Ishikawa (cell line): ENCODE measurements around the gene TTLL12.

Experiments used
- CEBPB ChIP-seq: IDR thresholded peaks from 2 replicates; pipeline ENCODE4 v1.6.1; 2012
- CREB1 ChIP-seq: IDR thresholded peaks from 2 replicates; pipeline ENCODE4 v1.6.1; 2012; ENCODE audit warnings: low read depth
- EP300 ChIP-seq: IDR thresholded peaks from 2 replicates; pipeline ENCODE4 v1.6.1; 2012; ENCODE audit warnings: borderline replicate concordance
- NFIC ChIP-seq: IDR thresholded peaks from 2 replicates; pipeline ENCODE4 v1.6.1; 2012
- RAD21 ChIP-seq: IDR thresholded peaks from 2 replicates; pipeline ENCODE4 v1.6.1; 2012; ENCODE audit warnings: low read depth
- TAF1 ChIP-seq: IDR thresholded peaks from 2 replicates; pipeline ENCODE4 v1.6.1; 2012; ENCODE audit warnings: low read depth, mild to moderate bottlenecking
- TCF12 ChIP-seq: IDR thresholded peaks from 2 replicates; pipeline ENCODE4 v1.6.1; 2012; ENCODE audit warnings: low read depth
- TEAD4 ChIP-seq: IDR thresholded peaks from 2 replicates; pipeline ENCODE4 v1.6.1; 2012
- YY1 ChIP-seq: IDR thresholded peaks from 2 replicates; pipeline ENCODE4 v1.6.1; 2012; ENCODE audit warnings: low read depth
- TF ChIP-seq, protein P1 (sequence below): IDR thresholded peaks from 2 replicates; pipeline ENCODE4 v1.6.1; 2012
- TF ChIP-seq, protein P2 (sequence below): IDR thresholded peaks from 2 replicates; pipeline ENCODE4 v1.6.1; 2012; ENCODE audit warnings: low read depth, mild to moderate bottlenecking
- TF ChIP-seq, protein P3 (sequence below): IDR thresholded peaks from 2 replicates; pipeline ENCODE4 v1.6.1; 2012

DNA sequence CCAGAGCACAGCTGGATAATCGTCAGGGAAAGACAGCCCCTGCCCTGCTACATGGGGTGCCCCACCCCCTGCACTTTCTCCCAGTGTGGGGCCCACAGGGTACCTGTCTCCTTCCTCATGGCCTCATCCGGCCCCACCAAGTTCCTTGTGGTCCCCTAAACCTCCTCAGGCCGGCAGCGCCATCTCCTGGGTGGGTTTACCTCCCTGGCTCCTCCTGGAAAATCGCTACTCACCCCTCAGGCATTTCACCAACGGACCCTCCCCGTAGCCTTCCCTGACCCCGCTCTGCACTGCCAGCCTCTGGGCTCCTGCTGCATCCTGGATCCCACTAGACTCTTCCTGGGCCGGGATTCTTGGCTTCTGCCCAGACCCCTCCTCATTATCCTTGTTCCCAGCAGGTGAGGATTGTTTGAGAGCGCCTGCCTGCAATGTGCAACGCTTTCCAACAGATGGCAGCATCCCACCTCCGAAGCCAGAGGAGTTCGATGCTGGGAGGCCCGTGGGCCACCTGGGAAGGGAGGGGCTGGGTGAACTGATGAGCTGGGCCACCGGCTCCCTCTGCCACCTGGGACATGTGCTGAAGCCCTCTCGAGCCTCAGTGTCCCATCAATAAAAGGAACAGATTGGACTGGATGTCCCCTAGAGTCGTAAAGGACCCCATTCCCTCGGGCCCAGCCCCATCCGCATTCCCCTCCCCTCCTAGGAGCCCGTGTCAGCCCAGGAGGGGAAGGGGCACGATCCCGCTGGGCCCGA lies 44.2 kb upstream of the TTLL12 start:
- no peak for TF ChIP-seq TAF1
- no peak for TF ChIP-seq EP300
- TF ChIP-seq, protein P1, sequence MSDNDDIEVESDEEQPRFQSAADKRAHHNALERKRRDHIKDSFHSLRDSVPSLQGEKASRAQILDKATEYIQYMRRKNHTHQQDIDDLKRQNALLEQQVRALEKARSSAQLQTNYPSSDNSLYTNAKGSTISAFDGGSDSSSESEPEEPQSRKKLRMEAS, result no peak
- no peak for TF ChIP-seq YY1
- TF ChIP-seq, protein P2, sequence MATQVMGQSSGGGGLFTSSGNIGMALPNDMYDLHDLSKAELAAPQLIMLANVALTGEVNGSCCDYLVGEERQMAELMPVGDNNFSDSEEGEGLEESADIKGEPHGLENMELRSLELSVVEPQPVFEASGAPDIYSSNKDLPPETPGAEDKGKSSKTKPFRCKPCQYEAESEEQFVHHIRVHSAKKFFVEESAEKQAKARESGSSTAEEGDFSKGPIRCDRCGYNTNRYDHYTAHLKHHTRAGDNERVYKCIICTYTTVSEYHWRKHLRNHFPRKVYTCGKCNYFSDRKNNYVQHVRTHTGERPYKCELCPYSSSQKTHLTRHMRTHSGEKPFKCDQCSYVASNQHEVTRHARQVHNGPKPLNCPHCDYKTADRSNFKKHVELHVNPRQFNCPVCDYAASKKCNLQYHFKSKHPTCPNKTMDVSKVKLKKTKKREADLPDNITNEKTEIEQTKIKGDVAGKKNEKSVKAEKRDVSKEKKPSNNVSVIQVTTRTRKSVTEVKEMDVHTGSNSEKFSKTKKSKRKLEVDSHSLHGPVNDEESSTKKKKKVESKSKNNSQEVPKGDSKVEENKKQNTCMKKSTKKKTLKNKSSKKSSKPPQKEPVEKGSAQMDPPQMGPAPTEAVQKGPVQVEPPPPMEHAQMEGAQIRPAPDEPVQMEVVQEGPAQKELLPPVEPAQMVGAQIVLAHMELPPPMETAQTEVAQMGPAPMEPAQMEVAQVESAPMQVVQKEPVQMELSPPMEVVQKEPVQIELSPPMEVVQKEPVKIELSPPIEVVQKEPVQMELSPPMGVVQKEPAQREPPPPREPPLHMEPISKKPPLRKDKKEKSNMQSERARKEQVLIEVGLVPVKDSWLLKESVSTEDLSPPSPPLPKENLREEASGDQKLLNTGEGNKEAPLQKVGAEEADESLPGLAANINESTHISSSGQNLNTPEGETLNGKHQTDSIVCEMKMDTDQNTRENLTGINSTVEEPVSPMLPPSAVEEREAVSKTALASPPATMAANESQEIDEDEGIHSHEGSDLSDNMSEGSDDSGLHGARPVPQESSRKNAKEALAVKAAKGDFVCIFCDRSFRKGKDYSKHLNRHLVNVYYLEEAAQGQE, result no peak
- peak; percentile 90 for TF ChIP-seq RAD21
- TF ChIP-seq CEBPB, result no peak
- no peak for TF ChIP-seq NFIC
- no peak for TF ChIP-seq TEAD4
- TF ChIP-seq TCF12, result no peak
- no peak for TF ChIP-seq CREB1
- TF ChIP-seq, protein P3, sequence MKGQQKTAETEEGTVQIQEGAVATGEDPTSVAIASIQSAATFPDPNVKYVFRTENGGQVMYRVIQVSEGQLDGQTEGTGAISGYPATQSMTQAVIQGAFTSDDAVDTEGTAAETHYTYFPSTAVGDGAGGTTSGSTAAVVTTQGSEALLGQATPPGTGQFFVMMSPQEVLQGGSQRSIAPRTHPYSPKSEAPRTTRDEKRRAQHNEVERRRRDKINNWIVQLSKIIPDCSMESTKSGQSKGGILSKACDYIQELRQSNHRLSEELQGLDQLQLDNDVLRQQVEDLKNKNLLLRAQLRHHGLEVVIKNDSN, result no peak
